BE2C (cell line): ENCODE results near the gene RPS6KA6.

Experiments
- DNase-seq: peaks from one replicate; pipeline ENCODE4 v3.0.0-alpha.2; 2020
- H3K27me3 ChIP-seq: fragments of 250-450 bp; sonication (Bioruptor Pico); 2 replicates; pipeline ENCODE4 v1.5.1; 2020; ENCODE audit warnings: mild to moderate bottlenecking
- H3K36me3 ChIP-seq: fragments of 250-450 bp; sonication (Bioruptor Pico); 2 replicates; pipeline ENCODE4 v1.5.1; 2020; ENCODE audit warnings: mild to moderate bottlenecking
- H3K4me1 ChIP-seq: fragments of 250-450 bp; sonication (Bioruptor Pico); 2 replicates; pipeline ENCODE4 v1.5.1; 2020
- H3K4me3 ChIP-seq: 2 replicates; pipeline ENCODE4 v1.5.1; 2011; ENCODE audit warnings: low read depth, low read length
- H3K9me3 ChIP-seq: fragments of 250-450 bp; sonication (Bioruptor Pico); 2 replicates; pipeline ENCODE4 v1.5.1; 2020
- TF ChIP-seq, protein P1 (sequence below): IDR thresholded peaks from 2 replicates; pipeline ENCODE4 v1.5.1; 2012; ENCODE audit warnings: mild to moderate bottlenecking, low read depth, low read length

The RPS6KA6 gene

DNA sequence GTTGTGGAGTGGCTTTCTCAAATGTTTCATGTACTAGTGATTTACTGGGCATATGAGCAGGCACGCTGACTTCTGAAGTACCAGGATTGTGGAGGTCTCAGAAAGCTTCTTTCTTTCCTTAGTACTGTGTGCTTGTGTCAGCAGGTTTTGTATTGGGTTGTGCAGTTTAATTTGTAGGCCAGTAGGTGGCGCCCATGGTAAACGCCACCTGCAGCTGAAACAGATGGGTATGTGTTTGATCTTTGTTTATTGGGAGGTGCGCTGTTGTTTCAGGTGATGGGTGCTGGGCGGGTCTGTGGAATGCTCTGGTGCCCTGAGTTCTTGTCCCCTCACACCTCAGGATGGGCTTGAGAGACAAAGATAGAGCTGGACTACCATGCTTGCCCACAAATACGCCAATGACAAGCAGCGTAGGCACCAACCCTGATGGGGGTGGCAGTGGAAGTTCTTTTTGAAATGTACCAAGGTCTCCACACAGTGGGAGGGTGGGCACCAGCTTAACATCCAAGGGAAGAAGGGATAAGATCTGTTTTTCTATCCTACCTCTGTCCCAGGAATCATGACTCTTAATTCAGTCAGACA, 141.5 kb downstream of the RPS6KA6 start:
- Histone ChIP-seq H3K27me3 (no peaks in the 10 kb centered on the region), H3K36me3 (no peaks in the 10 kb centered on the region), H3K4me3 (no peak overlapping the region), H3K9me3 (no peaks in the 10 kb centered on the region), H3K4me1 (peaks cover 4% of the 10 kb centered on the region; the same call in 1 of the 2 replicates)
- peak; percentile 20 for DNase-seq
- TF ChIP-seq, protein P1, sequence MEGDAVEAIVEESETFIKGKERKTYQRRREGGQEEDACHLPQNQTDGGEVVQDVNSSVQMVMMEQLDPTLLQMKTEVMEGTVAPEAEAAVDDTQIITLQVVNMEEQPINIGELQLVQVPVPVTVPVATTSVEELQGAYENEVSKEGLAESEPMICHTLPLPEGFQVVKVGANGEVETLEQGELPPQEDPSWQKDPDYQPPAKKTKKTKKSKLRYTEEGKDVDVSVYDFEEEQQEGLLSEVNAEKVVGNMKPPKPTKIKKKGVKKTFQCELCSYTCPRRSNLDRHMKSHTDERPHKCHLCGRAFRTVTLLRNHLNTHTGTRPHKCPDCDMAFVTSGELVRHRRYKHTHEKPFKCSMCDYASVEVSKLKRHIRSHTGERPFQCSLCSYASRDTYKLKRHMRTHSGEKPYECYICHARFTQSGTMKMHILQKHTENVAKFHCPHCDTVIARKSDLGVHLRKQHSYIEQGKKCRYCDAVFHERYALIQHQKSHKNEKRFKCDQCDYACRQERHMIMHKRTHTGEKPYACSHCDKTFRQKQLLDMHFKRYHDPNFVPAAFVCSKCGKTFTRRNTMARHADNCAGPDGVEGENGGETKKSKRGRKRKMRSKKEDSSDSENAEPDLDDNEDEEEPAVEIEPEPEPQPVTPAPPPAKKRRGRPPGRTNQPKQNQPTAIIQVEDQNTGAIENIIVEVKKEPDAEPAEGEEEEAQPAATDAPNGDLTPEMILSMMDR = peak; percentile 74

DNA sequence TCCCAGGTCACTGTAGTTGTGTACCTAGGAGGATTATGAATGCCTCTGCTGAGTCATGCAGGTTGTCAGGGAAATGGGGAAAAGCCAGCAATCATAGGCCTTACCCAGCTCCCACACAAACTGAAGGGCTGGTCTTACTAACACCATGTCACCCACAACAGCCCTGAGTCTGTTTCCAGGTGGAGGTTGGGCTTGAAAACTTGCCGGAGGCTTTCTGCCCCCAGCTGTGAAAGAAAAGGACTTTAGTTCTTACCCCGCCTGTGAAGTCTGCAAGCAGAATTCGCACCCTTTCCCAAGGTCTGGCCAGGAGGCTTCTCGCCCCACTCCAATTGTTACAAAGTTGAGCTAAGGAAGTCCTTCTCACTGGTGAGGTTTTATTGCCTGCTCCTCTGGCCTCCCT, 143.9 kb downstream of the RPS6KA6 start:
- Histone ChIP-seq H3K4me1 (peaks cover 4% of the 10 kb centered on the region; the same call in 1 of the 2 replicates), H3K36me3 (no peaks in the 10 kb centered on the region), H3K27me3 (no peaks in the 10 kb centered on the region), H3K9me3 (no peaks in the 10 kb centered on the region), H3K4me3 (no peak overlapping the region)
- TF ChIP-seq, protein P1 = no peak
- DNase-seq = no peak
